Fibroblast of skin of back (primary cell): Measurements from ENCODE around the gene PITPNC1.
"Not testable (repeated sequence)": the region's sequence is repeated elsewhere in the genome, so short reads cannot be mapped to it uniquely, and the experiment has no call there.

Experiments
- DNase-seq: peaks from one replicate; pipeline ENCODE4 v3.0.0-alpha.2; 2013

Gene PITPNC1

DNA sequence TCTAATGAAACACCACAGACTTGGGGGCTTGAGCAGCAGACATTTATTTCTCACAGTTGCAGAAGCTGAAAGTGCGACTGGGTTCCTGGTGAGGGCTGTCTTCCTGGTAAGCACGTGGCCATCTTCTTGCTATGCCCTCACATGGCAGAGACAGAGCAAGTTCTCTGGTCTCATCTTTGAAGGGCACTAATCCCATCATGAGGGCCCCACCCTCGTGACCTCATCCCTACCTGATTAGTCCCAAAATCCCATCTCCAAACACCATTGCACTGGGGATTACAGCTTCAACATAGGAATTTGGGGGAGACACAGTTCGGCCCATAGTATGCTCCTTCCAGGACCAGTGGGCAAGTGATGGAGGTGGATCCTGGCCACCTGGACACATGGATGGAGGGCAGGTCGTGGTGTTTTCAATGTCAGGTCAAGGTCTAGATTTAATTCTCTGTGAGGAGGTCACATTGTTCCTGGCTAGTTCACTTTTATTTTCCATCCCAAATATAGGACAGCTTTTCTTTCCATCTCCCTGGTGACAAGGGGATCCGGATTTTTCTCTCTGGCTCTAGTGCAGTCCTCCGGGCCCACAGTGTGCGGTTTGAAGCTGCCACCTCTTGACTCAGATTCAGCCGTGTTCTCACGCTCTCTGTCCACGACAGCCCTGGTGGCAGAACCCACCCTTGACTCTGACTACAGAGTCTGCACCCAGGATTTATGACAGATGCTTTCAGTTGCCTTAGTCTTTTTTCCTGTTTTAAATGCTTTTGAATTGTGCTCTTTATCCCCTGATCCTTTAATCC is 180.2 kb downstream of the PITPNC1 start:
- no peak for DNase-seq

DNA sequence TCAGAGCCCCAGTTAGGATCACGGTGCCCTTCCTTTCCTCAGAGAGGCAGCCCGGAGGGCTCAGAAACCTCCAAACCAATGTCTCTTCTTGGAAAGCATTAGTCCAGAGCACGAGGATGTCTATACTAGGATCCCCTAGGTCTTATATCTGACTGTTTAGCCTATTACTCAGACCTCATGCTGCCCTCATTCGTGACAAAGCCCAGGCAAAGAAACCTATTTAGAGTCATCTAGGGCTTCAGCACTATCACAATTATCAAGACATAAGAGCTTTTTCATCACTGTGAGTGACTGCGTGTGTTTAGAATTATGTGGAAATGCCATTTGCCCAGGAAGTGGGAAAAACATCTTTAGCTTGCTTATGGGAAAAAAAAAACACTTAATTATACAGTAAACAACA is 180.8 kb downstream of the PITPNC1 start:
- DNase-seq = peak; percentile 59

DNA sequence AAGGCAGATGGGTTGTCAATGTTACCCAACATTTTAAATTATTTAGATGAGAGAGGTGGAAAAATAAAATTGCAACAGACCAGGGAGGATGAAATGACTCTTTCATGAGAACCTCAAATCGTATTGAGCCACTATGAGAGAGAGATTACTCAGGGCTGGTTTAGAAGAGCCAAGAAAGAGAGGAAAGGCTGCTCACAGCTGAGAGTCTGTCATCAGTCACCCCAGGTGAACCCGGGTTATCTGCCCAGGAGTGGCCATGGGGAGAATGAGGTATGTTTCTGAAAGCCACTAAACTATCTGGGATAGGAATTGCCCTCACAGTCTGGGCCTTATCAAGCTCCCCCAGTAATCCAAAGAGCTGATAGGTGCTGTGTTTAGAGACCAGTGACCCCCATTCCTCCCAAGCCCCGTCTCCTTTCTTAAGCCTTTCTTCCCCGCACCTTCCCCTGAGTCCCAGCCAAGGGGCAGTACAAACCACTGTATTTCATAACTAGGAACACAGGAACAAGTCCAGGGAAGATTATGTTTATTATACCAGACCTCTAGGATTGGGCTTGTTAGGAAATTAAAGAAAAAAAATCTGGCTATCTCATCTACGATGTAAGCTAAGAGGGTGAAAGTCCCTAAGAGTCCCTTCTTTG is 181.8 kb downstream of the PITPNC1 start:
- DNase-seq = no peak

DNA sequence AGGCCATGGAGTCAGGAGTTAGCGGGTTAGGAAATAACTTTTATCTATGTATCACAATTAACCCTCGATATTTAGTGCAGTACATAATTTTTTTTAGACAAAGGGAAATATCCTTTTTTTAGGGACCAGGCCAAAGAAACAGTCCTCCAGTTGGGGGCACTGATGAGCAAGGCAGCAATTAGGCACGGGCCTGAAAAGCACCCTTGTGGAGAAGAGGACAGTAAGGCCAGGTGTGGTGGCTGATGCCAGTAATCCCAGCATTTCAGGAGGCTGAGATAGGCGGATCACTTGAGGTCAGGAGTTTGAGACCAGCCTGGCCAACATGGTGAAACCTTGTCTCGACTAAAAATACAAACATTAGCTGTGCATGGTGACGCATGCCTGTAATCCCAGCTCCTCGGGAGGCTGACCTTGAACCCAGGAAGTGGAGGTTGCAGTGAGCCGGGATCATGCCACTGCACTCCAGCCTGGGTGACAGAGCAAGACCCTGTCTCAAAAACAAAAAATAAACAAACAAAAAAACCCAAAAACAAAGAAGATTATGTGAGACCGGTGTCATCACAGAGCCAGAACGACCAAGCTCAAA is 182.4 kb downstream of the PITPNC1 start:
- no peak for DNase-seq

DNA sequence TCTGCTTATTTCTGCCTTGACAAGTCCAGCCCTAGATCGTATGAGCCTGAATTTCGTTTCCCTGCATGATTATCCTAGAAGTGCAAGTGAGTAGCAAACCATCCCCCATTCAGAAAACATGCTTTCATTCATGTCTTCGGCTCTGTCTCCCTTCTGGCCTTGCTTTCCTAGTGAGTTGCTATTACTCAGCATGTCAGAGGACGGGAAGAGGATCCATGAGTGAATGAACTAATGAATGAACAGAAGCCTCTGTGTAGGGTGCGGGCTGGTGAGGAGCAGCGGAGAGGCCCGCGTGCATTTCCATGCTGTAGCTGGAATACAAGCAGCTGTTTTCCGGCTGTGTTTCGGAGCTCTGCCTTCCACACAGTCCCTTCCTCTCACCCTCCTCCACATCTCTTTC is 184.9 kb downstream of the PITPNC1 start:
- peak; percentile 7 for DNase-seq

DNA sequence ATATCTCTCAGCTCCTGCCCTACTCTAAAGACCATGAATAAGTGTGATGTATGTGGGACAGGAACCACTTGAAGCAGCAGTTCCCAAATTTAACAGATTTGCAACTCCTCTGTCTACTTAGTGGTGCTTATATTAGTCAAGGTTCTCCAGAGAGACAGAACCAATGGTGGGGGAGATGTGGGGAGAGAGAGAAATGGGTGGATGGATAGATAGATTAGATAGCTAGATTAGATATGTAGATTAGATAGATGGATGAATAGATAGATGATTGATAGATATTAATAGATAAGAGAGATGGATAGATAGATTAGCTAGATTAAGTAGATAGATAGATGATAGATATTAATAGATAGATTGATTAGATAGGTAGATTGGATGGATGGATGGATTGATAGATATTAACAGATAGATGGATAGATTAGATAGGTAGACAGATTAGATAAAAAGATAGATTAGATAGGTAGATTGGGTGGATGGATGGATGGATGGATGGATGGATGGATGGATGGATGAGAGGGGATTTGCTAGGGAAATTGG is 186.7 kb downstream of the PITPNC1 start:
- DNase-seq = no peak

DNA sequence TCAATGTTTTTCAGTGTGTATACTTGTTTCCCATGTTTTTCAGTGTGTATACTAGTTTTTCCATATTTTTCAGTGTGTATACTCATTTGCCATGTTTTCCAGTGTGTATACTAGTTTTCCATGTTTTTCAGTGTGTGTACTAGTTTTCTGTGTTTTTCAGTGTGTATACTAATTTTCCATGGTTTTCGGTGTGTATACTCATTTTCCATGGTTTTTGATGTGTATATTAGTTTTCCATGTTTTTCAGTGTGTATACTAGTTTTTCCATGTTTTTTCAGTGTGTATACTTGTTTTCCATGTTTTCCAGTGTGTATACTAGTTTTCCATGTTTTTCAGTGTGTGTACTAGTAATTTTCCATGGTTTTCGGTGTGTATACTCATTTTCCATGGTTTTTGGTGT is 188.0 kb downstream of the PITPNC1 start:
- no peak for DNase-seq

DNA sequence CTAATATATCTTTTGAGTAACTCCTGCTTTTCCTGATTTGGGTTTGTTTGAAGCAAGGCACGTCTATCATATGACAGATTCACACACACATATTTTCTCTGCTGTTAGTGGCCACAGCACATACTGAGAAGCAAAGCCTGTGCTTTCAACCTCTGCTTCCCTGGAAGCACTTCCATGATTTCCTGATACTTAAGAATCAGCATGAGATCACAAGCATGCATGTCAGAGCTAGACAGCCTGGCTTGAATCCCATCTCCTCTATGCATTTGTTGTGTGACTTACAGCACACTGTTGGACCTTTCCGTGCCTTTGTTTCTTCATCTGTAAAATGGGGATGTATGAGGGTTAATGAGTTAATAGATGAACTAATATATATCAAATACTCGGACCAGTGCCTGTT is 189.6 kb downstream of the PITPNC1 start:
- DNase-seq = no peak

DNA sequence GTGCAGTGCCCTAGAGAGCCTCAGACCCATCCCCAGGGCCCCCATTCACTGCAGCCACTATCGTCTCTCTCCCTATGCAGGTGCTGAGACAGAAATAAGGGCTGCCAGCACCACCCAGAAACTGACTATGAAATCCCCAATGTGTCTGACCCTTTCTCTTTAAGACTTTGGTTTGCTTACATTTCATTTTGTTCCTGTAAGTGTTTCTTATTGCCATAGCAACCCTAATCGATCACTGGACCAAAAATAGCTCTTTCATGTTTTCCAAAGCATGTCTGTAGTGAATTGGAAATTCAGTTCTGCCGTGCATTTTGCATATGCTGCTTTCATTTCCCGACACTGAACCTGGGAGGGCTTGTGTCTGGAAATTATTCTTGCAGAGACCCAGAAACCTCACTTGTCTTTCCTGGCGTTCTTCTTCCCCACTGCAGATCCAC is 192.0 kb downstream of the PITPNC1 start:
- DNase-seq = no peak

DNA sequence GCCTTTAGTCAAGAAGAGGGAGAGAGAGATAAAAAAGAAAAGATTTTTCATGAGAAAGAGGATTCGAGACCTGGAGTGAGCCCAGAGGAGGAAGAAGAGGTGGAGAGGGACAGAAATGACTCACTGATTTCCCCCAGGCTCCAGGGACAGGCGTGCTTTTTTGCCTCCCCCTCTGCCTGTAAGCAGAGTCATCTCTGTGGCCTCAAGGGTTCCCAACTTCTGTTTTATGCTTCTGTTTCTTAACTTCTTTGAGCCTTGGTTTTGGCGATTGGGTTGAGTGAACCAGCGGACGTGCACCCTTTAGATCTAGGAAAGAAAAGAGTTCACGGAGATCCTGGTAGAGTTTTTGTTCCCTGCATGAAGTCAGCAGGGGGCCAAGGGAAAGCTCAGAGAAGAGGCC is 192.8 kb downstream of the PITPNC1 start:
- DNase-seq = no peak

DNA sequence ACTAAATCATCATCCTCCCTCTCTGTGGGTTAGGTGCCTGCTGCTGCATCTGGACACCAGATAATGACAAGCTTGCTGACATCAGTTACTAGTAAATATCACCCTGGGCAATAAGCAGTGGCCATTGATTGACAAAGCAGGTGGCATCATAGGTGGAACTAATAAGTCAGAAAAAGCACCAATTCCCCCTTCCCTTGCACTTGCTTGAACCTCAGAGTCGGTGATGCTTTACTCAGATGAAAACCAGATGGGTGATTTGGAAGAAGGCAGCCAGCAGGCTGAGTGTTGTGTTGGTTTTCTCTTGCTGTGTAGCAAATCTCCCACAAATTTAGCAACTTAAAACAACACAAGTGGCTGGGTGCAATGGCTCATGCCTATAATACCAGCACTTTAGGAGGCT is 193.7 kb downstream of the PITPNC1 start:
- DNase-seq = no peak

DNA sequence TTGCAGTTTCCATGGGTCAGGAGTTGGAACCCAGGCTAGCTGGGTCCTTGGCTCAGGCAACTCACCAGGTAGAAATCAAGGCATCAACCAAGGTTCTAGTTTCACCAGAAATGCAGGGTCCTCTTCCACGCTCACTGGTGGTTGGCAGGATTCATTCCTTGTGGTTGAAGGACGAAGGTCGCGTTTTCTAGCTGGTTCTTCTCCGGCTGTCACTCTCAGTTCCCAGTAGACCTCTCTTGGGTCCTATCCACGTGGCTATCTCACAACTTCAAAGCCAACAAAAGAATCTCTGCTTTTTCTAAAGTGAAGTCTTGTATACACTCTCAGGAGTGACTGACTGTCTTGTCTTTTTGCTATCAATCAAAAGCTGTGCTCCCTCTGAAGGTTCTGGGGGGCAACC is 194.4 kb downstream of the PITPNC1 start:
- DNase-seq = no peak

DNA sequence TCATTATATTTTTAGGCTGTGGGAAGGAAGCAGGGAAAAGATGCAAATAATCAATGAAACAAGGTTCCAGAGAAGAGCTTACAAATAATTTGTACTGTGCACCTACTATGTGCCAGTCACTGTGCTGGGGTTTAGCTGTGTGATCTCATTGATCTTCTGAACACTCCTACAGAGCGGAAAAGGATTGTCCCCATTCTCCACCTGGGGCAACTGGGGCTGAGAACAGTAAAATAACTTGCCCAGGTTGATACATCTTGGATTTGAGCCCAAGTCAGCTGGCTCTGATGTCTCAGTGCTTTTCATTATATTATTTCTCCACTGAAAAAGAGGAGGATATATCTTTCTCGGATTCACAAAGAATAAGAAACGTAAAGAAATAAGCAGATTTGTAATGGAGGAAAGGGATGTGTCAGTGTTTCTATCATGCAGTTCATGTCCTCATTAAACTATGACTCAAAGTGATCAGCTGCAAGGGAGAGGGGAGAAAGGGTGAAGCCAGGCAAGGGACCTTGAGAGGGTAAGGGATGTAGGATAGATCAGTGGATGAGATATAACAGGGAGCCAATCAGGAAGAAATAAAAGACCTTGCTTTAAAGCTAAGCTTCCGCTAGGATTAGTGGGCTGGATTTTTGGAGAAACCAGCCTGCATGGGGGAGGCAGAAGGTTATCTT is 197.0 kb downstream of the PITPNC1 start:
- no peak for DNase-seq

DNA sequence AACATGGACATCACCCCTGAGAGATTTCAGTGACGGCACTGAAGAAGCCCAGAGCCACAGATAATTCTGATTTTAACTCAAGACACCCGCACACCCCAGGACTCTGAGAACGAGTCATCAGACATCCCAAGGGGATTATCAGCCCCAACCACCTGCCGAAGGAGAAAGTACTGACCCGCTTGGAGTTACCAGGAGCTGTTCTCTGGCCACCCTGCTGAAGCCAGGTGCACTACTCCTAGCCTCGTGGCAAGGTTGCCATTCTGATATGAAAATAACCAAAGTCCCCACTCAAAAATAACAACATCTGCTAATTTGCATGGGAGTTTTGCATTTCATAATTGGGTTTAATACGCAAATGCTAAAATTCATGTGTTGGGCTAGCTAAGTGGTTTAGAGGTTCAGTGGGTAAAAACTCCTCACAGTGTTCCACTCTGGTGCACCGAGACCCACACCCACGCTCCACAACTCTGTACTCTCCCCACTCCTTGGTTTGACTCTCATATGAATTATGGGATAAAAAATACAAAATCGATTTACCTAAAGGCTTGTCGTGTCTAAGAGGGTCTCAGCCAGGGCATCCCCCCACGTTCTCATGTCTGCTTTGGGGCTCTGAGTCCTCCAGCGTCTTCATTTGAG is 197.7 kb downstream of the PITPNC1 start:
- DNase-seq = no peak

DNA sequence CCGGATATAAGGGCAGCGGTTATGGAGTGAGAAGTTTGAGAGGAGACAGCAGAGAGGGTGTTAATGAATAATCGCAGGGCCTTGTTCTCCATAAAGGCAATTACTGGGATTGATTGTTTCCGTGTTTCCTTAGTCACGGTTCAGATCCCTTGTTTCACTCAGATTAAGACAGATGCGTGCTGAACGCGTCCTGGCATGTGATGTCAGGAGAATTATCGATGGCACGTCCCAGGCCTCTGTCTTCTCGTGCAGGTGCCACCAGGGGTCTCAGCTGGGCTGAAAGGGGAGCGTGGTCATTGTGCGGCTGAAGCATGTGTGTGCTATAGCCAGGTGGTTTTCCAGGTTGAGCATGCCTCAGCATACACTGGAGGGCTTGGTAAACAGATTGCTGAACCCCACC is 198.2 kb downstream of the PITPNC1 start:
- no peak for DNase-seq

DNA sequence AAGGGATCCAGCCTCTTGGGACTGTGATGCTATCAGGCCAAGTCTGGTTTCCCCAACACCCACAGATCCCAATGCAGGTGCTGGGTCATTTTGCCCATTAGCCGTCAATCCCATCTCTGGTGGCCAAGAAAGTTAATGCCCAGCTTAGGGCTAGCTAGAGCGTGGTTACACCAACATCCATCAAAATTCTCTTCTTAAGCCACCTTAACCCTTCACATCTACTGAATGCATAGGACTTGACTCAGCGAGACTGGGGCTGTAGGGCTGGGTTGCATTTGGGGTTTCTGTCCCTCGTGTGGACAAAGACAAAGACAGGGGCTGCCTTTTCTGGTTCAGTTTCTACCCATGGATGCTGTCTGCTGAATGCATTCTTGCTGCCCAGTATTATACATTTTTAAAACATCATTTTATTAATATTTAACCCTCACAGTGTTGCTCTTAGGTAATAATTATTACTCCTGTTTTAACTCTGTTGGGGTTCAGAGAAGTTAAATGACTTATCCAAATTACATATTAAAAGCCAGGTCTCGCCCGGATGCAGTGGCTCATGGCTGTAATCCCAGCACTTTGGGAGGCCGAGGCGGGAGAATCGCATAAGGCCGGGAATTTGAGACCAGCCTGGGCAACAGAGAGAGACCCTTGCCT is 199.5 kb downstream of the PITPNC1 start:
- no peak for DNase-seq

DNA sequence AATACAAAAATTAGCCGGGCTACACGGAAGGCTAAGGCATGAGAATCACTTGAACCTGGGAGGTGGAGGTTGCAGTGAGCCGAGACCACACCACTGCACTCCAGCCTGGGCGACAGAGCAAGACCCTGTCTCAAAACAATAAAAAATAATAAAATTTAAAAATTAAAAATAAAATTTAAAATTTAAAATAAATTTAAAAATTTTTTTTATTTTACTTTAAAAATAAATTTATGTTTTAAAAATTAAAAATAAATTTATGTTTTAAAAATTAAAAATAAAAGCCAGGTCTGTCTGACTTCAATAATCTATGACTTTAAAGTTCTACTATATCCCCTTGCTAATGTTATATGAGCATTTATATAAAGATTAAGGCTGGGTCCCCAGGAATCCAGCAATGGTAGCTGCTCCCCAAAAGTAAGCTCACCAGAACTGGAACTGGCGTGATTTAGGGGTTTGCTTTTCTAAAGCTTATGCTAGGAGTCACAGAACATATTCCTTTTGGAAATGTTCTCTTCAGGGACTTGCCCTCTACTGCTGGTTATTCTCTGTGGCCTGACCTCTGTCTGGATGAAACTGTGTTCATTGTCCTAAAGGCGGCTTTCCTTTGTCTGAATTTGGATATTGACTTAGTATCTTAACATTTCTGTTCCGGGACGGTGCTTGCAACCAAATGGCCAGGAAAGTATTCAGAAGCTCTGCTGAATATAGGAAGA is 200.5 kb downstream of the PITPNC1 start:
- no peak for DNase-seq

DNA sequence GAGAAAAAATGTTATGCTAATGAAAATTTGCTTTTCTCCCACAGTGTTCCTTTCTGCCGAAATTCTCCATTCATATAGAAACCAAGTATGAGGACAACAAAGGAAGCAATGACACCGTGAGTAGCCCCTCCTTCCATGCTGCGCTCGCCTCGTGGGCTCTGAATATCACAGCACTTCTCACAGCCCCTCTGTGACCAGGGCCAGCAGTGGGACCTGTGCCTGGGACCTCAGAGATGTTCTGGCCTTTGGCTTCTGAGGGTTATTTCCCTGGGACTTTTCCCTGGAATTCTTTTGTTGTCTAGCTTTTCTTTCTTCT is 201.0 kb downstream of the PITPNC1 start:
- DNase-seq = no peak

DNA sequence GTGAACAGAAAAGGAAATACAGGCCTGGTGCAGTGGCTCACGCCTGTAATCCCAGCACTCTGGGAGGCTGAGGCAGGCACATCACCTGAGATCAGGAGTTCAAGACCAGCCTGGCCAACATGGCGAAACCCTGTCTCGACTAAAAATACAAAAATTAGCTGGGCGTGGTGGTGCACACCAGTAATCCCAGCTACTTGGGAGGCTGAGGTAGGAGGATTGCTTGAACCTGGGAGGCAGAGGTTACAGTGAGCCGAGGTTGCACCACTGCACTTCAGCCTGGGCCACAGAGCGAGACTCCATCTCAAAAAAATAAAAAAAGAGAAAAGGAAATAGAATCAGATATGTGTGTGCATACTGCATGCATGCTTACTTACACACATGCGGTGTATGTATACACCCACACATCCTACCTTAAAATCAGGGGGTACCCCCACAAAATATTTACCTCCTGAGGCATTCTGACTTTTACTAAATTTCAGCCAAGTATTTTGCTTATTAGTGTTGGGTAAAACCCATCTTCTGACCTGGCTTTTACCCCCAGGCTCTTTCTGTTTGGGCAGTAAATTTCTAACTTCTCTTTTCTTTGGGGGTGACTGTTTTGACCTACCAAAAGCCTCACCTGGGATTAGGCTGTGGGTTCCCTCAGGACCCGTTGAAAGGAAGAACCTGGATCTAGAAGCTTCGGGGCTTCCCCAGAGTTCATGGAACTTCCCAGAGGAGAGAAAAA is 201.8 kb downstream of the PITPNC1 start:
- DNase-seq = not testable (repeated sequence)

DNA sequence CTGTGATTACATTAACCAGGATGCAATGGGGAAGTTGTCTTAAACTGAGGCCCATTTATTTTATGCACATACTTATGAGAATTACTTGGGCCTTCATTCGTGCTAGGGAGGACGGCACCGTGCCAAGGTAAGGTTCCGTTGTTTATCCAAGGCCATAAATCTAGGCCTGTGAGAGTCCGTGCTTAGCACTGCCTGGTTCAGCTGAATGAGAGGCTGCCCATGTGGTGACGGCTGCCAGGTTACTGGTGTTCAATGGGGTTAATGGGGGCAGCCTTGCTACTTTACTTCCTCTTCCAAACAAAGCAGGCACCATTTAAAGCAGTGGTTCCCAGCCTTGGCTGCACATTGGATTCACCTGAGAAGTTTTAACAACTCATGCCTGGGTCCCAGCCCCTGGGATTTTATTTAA is 205.6 kb downstream of the PITPNC1 start:
- DNase-seq = no peak

DNA sequence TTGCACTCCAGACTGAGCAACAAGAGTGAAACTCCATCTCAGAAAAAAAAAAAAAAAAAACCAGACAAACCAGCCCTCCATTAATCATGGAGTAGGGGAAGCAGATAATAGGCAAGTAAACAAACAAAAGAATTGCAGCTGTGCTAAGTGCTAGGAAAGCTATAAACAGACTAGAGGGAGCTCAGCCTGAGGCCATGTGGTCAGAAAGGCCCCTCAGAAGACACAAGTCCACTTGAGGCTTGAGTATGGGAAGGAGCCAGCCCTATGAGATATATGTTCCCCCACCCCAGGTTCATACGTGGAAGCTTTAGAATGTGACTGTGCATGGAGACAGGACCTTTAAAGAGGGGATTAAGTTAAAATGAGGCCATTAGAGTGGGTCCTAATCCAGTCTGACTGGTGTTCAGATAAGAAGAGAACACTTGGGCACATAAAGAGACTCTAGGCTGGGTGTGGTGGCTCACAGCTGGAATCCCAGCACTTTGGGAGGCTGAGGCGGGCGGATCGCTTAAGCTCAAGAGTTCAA is 208.1 kb downstream of the PITPNC1 start:
- no peak for DNase-seq
